ENCODE data around the gene ARHGAP25.

DNA sequence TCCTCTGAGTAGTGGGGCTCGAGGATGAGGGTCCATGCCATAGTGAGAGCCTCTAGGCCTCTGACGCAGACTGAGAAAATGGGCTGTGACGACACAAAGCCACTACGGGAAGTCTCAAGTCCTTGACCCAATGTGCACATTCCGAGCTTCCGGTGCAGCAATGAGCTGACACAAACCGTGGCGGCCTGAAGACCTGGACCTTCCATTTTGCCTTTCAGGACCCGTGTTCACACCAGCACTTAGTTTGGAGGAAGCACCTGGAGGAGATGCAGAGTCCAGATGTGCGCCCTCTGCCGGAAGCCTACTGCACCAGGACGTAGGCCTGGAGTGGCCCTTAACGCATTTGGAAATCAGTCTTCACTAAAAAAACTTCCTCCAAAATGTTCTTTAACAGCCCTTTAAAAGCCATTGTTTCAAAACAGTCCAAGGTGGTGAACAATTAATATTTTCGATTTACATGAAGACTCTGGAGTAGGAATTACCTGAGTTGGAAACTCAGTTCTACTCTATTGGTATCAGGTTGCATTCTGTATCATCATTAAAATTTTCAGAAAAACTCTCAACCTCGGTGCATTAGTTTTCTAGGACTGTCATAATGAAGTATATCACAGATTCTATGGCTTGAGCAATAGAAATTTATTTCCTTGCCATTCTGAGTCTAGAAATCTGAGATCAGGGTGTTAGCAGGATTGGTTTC is 102.7 kb downstream of the ARHGAP25 start:
- TF ChIP-seq POLR2AphosphoS5 (IDR thresholded peaks at IDR 0.05; ENCODE audit: low read depth, low read length) = no peak
- TF ChIP-seq POLR2A (IDR thresholded peaks at IDR 0.05; ENCODE audit: low read depth, low read length) = no peak

Data from GM12892 (cell line).